Hematopoietic multipotent progenitor cell treated with erythropoietin and hydrocortisone succinate and interleukin-3 and kit ligand, for 6 days (in vitro differentiated cells): Measurements from ENCODE around the gene MEST.
"Not testable (repeated sequence)": the region's sequence is repeated elsewhere in the genome, so short reads cannot be mapped to it uniquely, and the experiment has no call there.

Experiments
- DNase-seq: peaks from one replicate; pipeline ENCODE4 v3.0.0-alpha.2; 2015

Gene MEST

GRCh38 chr7:130486114-130486953 is 5.6 kb upstream of the MEST start:
- DNase-seq = peak; percentile 87

GRCh38 chr7:130486954-130487436 is 4.9 kb upstream of the MEST start:
- peak; percentile 13 for DNase-seq

- DNase-seq = no peak
Observed at GRCh38 chr7:130488392-130489139, 3.3 kb upstream of the MEST start.

GRCh38 chr7:130489140-130489983 is 2.5 kb upstream of the MEST start:
- peak; percentile 19 for DNase-seq

GRCh38 chr7:130490311-130490791 is 1.5 kb upstream of the MEST start:
- peak; percentile 9 for DNase-seq

GRCh38 chr7:130490888-130491804 is 739 bp upstream of the MEST start:
- peak; percentile 66 for DNase-seq

- no peak for DNase-seq
Observed at GRCh38 chr7:130492523-130493274, 814 bp downstream of the MEST start.

- DNase-seq = peak; percentile 13
Observed at GRCh38 chr7:130493275-130493873, 1.5 kb downstream of the MEST start.

- peak; percentile 58 for DNase-seq
Observed at GRCh38 chr7:130494431-130494858, 2.6 kb downstream of the MEST start.

GRCh38 chr7:130500463-130500862 is 8.6 kb downstream of the MEST start:
- no peak for DNase-seq

- DNase-seq = no peak
Observed at GRCh38 chr7:130500910-130501309, 9.0 kb downstream of the MEST start.

- no peak for DNase-seq
Observed at GRCh38 chr7:130505753-130506152, 13.9 kb downstream of the MEST start.

GRCh38 chr7:130506358-130506757 is 14.5 kb downstream of the MEST start:
- no peak for DNase-seq

- not testable (repeated sequence) for DNase-seq
Observed at GRCh38 chr7:130512038-130512437, 20.2 kb downstream of the MEST start.

- no peak for DNase-seq
Observed at GRCh38 chr7:130513447-130513846, 21.6 kb downstream of the MEST start.

- DNase-seq = no peak
Observed at GRCh38 chr7:130515315-130516040, 23.6 kb downstream of the MEST start.

GRCh38 chr7:130521258-130521951 is 29.5 kb downstream of the MEST start:
- DNase-seq = no peak

GRCh38 chr7:130523519-130524125 is 31.7 kb downstream of the MEST start:
- not testable (repeated sequence) for DNase-seq

GRCh38 chr7:130524628-130525027 is 32.7 kb downstream of the MEST start:
- no peak for DNase-seq
